ENCODE results near the gene KNDC1. TPM values are rescaled to one million over a fixed set of nuclear protein-coding genes. Genes with fewer than 3 reads are reported as not detected.

KNDC1 gene
- total and polyA plus RNA-seq, 2 experiments from 2014 or later = 1.8 to 16.0 TPM

- TF ChIP-seq ZNF462 (CRISPR knock-in tag; IDR thresholded peaks at IDR 0.05) (no peak), EZH2phosphoT487 (IDR thresholded peaks at IDR 0.05; ENCODE audit: unreplicated experiment) (no peak), STAT1 (IDR thresholded peaks at IDR 0.05; ENCODE audit: unreplicated experiment) (no peak), ZNF114 (CRISPR knock-in tag; IDR thresholded peaks at IDR 0.05) (no peak), ZNF331 (CRISPR knock-in tag; IDR thresholded peaks at IDR 0.05; ENCODE audit: low read depth) (no peak)
Measured at GRCh38 chr10:133143200-133143533, 16.9 kb upstream of the KNDC1 start (continued).

- H3K79me2 ChIP-seq (replicated peaks; ENCODE audit: insufficient read depth) = no peaks in the 10 kb centered on the region
- H3K4me1 ChIP-seq (ENCODE audit: insufficient read depth) = peaks cover 26% of the 10 kb centered on the region; the same call in 1 of the 2 replicates
- peaks cover 18% of the 10 kb centered on the region for H3K9me3 Mint-ChIP-seq
- peaks cover 5% of the 10 kb centered on the region for H3K27me3 Mint-ChIP-seq (ENCODE audit: insufficient read depth, low read depth, poor library complexity)
- no peaks in the 10 kb centered on the region; the same call in 1 of the 2 replicates for H3F3A ChIP-seq (replicated peaks; ENCODE audit: low read depth)
- no peak overlapping the region for H3K4me3 ChIP-seq
- no peak for DNase-seq (ENCODE audit: low spot score)
- H3K27ac ChIP-seq (ENCODE audit: low read depth) = no peak overlapping the region
- peaks cover 23% of the 10 kb centered on the region for H3K4me1 Mint-ChIP-seq
- no peaks in the 10 kb centered on the region for H3K9me2 ChIP-seq (ENCODE audit: insufficient read depth)
- peaks cover 13% of the 10 kb centered on the region; the same call in 2 of the 3 replicates for H3K36me3 Mint-ChIP-seq (ENCODE audit: low read depth)
- no peak overlapping the region for H3K4me2 ChIP-seq
- no peak overlapping the region for H3K4me3 Mint-ChIP-seq
- no peaks in the 10 kb centered on the region for H4K20me1 ChIP-seq (replicated peaks; ENCODE audit: insufficient read depth)
- H2AFZ ChIP-seq = no peak overlapping the region
- H3K27ac Mint-ChIP-seq = peak overlapping the region; percentile 72; the same call in 1 of the 2 replicates
- H3K27me3 ChIP-seq (ENCODE audit: insufficient read depth) = no peaks in the 10 kb centered on the region
- no peak for ATAC-seq
- H3K36me3 ChIP-seq (ENCODE audit: insufficient read depth) = 0 out of 2 replicates have a peak, but pooled peaks cover 5% of the 10 kb centered on the region
- TF ChIP-seq EZH2 (IDR thresholded peaks at IDR 0.05; ENCODE audit: low read depth, unreplicated experiment) (no peak), NANOG (IDR thresholded peaks at IDR 0.05; ENCODE audit: borderline replicate concordance) (no peak), CTCF (conservative IDR thresholded peaks at IDR 0.05; ENCODE audit: low read depth in 2 of 2) (no peak), ZNF462 (CRISPR knock-in tag; IDR thresholded peaks at IDR 0.05) (no peak), CREB1 (CRISPR knock-in tag; IDR thresholded peaks at IDR 0.05; ENCODE audit: low read depth) (no peak)
Measured at GRCh38 chr10:133143546-133143945, 16.5 kb upstream of the KNDC1 start.

Measured in GM23338 (cell line).